ENCODE measurements around the gene ANKRD27.

ANKRD27 gene

DNA sequence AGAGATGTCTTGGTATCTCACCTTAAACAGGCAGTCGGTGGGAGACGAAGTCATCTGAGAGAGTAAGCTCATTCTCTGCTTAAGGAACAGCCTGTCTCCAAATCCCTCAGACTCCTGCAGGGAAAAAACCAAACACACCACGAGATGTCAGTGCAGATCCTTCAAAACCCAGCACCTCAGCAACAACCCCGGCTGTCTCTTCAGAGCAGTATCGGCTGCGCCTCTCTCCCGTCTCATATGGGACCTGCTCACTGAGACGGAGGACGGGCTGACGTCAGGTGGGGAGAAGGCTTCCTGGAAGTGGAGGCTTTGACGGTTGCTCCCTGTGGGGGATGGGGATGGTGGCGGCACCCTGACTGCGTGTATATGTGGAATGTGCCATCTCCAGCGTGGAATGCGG, 43.6 kb downstream of the ANKRD27 start:
- no peak overlapping the region for H3K4me3 Mint-ChIP-seq
- no peak overlapping the region for H3K27ac Mint-ChIP-seq
- H3K4me1 Mint-ChIP-seq: peaks cover 5% of the 10 kb centered on the region
- TF ChIP-seq, protein P1, sequence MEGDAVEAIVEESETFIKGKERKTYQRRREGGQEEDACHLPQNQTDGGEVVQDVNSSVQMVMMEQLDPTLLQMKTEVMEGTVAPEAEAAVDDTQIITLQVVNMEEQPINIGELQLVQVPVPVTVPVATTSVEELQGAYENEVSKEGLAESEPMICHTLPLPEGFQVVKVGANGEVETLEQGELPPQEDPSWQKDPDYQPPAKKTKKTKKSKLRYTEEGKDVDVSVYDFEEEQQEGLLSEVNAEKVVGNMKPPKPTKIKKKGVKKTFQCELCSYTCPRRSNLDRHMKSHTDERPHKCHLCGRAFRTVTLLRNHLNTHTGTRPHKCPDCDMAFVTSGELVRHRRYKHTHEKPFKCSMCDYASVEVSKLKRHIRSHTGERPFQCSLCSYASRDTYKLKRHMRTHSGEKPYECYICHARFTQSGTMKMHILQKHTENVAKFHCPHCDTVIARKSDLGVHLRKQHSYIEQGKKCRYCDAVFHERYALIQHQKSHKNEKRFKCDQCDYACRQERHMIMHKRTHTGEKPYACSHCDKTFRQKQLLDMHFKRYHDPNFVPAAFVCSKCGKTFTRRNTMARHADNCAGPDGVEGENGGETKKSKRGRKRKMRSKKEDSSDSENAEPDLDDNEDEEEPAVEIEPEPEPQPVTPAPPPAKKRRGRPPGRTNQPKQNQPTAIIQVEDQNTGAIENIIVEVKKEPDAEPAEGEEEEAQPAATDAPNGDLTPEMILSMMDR (IDR thresholded peaks at IDR 0.05): no peak
- H3K27me3 Mint-ChIP-seq (ENCODE audit: low read depth, poor library complexity): no peaks in the 10 kb centered on the region
- H3K9me3 Mint-ChIP-seq: no peaks in the 10 kb centered on the region
- H3K36me3 Mint-ChIP-seq (ENCODE audit: low read depth): peaks cover 17% of the 10 kb centered on the region
- DNase-seq: no peak

DNA sequence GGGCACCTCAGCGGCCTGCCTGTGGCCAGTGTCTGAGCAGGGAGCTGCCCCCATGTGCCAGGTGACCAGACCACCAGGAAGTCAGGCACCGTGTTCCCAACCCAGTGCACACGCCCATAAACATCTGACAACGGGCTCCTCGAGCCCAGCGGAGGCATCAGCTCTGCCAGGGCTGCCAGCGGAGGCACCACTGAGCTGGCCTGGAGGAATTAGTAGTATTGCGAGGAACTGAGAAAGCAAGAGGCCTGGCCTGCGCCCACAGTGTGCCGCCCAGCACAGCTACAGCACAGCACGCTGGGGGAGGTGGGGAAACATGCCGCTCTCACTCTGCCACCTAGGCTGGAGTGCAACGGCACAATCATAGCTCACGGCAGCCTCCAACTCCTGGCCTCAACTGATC, 44.6 kb downstream of the ANKRD27 start:
- TF ChIP-seq, protein P1 (IDR thresholded peaks at IDR 0.05): no peak
- Mint-ChIP-seq H3K36me3 (ENCODE audit: low read depth) (peaks cover 14% of the 10 kb centered on the region), H3K27me3 (ENCODE audit: low read depth, poor library complexity) (no peaks in the 10 kb centered on the region), H3K27ac (no peak overlapping the region), H3K4me1 (no peaks in the 10 kb centered on the region), H3K9me3 (no peaks in the 10 kb centered on the region), H3K4me3 (no peak overlapping the region)
- DNase-seq: no peak

DNA sequence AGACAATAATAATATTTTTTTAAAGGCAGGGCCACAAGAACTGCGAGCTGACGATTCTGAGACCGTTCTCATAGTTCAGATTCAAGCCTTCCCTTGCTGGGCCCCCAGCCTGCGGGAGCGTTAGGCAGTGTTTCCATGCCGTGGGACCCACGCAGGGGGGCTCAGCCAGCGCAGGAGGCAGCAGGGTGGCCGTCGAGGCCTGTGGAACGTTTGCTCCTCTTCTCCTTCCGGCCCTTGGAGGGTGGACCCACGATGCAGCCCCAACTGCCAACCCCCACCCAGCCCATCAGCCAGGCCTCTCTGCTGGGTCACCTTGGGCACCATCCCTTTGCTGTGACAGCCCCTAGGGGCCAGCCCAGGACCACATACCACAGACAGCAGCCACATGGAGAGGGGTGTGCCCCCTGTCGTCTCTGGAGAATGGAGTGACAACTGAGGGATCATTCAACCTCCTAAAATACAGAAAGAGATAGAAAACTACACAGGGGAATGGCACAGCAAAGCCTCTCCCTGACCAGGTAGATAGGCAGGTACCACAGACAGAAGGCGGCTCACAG, 47.2 kb downstream of the ANKRD27 start:
- no peaks in the 10 kb centered on the region for H3K27me3 Mint-ChIP-seq (ENCODE audit: low read depth, poor library complexity)
- TF ChIP-seq, protein P1 (IDR thresholded peaks at IDR 0.05): no peak
- peaks cover 24% of the 10 kb centered on the region for H3K36me3 Mint-ChIP-seq (ENCODE audit: low read depth)
- H3K9me3 Mint-ChIP-seq: no peaks in the 10 kb centered on the region
- H3K4me1 Mint-ChIP-seq: no peaks in the 10 kb centered on the region
- H3K4me3 Mint-ChIP-seq: no peak overlapping the region
- no peak for DNase-seq
- H3K27ac Mint-ChIP-seq: peak overlapping the region; percentile 64

DNA sequence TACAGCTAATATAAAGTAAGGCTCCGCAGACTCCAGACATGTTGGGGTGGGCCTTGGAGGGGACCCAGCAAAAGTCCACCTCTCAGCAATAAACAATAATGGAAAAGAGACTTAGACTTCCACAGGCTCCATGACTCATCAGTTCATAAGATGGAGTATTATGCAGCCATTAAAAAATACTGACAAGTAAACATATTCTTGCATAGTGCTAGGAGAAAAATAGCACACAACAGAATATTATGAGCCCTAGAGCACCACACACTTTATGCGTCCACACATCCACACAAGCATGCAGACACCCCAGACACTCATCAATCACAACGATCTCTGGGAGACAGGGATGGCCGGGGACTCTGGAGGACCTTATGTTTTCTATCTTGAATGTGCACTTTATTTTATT, 48.0 kb downstream of the ANKRD27 start:
- Mint-ChIP-seq H3K27ac (no peak overlapping the region), H3K36me3 (ENCODE audit: low read depth) (peaks cover 32% of the 10 kb centered on the region), H3K4me1 (peaks cover 6% of the 10 kb centered on the region), H3K27me3 (ENCODE audit: low read depth, poor library complexity) (no peaks in the 10 kb centered on the region), H3K4me3 (no peak overlapping the region), H3K9me3 (no peaks in the 10 kb centered on the region)
- TF ChIP-seq, protein P1 (IDR thresholded peaks at IDR 0.05): no peak
- DNase-seq: no peak

DNA sequence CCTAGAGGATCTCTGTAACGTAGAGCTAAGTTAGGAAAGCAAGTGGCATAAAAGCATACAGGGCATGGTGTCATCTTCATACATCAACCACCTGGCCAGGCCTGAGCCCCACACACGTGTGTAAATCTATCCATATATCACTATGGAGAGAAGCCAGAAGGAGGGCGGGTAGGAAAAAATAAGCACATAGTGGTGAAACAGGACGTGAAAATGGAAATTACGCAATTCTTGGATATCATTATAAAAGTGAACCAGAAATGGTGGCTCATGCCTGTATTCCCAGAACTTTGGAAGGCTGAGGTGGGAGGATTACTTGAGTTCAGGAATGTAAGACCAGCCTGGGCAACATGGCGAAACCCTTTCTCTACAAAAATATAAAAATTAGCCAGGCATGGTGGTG, 50.6 kb downstream of the ANKRD27 start:
- no peak overlapping the region for H3K4me3 Mint-ChIP-seq
- peaks cover 42% of the 10 kb centered on the region for H3K36me3 Mint-ChIP-seq (ENCODE audit: low read depth)
- no peaks in the 10 kb centered on the region for H3K27me3 Mint-ChIP-seq (ENCODE audit: low read depth, poor library complexity)
- peaks cover 15% of the 10 kb centered on the region for H3K4me1 Mint-ChIP-seq
- no peak overlapping the region for H3K27ac Mint-ChIP-seq
- no peak for DNase-seq
- no peaks in the 10 kb centered on the region for H3K9me3 Mint-ChIP-seq
- TF ChIP-seq, protein P1 (IDR thresholded peaks at IDR 0.05): no peak

DNA sequence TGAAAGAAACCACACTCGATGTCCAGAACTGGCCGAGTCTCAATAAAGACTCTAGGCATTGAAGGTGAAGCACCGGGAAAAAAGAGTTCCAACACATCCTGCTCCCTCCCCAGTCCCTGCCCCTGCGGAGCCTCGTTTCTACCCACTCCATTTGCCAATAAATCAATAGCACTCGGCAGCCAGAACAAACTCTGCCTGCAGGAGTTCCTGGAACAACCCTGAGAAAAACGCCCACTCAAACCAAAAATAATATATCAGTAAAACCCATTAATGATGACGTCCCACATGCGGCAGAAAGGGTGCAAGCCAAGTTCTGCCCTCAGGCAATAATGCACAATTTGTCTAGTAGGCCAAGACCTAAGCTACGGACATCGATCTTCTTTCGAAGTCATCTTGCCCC, 53.0 kb downstream of the ANKRD27 start:
- DNase-seq: no peak
- TF ChIP-seq, protein P1 (IDR thresholded peaks at IDR 0.05): no peak
- no peak overlapping the region for H3K4me3 Mint-ChIP-seq
- peaks cover 4% of the 10 kb centered on the region for H3K27me3 Mint-ChIP-seq (ENCODE audit: low read depth, poor library complexity)
- H3K36me3 Mint-ChIP-seq (ENCODE audit: low read depth): peaks cover 50% of the 10 kb centered on the region
- peak overlapping the region; percentile 38 for H3K27ac Mint-ChIP-seq
- H3K9me3 Mint-ChIP-seq: no peaks in the 10 kb centered on the region
- peaks cover 15% of the 10 kb centered on the region for H3K4me1 Mint-ChIP-seq
